PC-9 (cell line): ENCODE data around the gene MRPL57. TPM values are rescaled to one million over a fixed set of nuclear protein-coding genes. Genes with fewer than 3 reads are reported as not detected.
"Not testable (repeated sequence)": the region's sequence is repeated elsewhere in the genome, so short reads cannot be mapped to it uniquely, and the experiment has no call there.

Experiments
- BruUV-seq: library from RNA; stranded (reverse); fragments of 400-500 nt; replicated peaks from 2 replicates; lab custom pipeline; 2021; lab: Mats Ljungman, UMichigan
- CTCF ChIA-PET: fragments of 300-600 bp; sonication (Branson Sonifier 250); formaldehyde crosslinking; loops from one replicate; lab custom pipeline; 2022; ENCODE audit warnings: antibody characterized with exemption; lab: Charles Lee
- POLR2A ChIA-PET: fragments of 300-600 bp; sonication (Branson Sonifier 250); formaldehyde crosslinking; loops from one replicate; lab custom pipeline; 2022; ENCODE audit warnings: antibody characterized with exemption; ENCODE audit not compliant: unreplicated experiment; lab: Charles Lee
- DNase-seq, 2 experiments: peaks; one replicate each; pipeline versions ENCODE4 v3.0.0 to v3.0.0-alpha.2; 2015 to 2022; ENCODE audit warnings: mixed read lengths in 1 of 2
- H2AFZ ChIP-seq: fragments of 200-600 bp; sonication (generic); 2 replicates; pipeline ENCODE4 v1.8.1; 2017; ENCODE audit warnings: antibody characterized with exemption
- H3F3A ChIP-seq: fragments of 200-600 bp; sonication (generic); 2 replicates; pipeline ENCODE4 v1.8.1; 2017; ENCODE audit warnings: antibody characterized with exemption, mild to moderate bottlenecking, low read depth; ENCODE audit not compliant: insufficient read depth
- H3K27ac ChIP-seq: fragments of 200-600 bp; sonication (generic); 2 replicates; pipeline ENCODE4 v1.6.1; 2016; ENCODE audit warnings: mixed run types
- H3K27me3 ChIP-seq: fragments of 200-600 bp; sonication (generic); 2 replicates; pipeline ENCODE4 v1.6.1; 2016; ENCODE audit warnings: low read depth, mixed run types; ENCODE audit not compliant: insufficient read depth
- H3K36me3 ChIP-seq: fragments of 200-600 bp; sonication (generic); 2 replicates; pipeline ENCODE4 v1.6.1; 2016; ENCODE audit warnings: low read depth, mixed run types
- H3K4me1 ChIP-seq: fragments of 200-600 bp; sonication (generic); replicated peaks from 2 replicates; pipeline ENCODE4 v1.6.1; 2016; ENCODE audit warnings: mixed run types; ENCODE audit not compliant: insufficient read depth
- H3K4me2 ChIP-seq: fragments of 200-600 bp; sonication (generic); 2 replicates; pipeline ENCODE4 v1.6.1; 2017; ENCODE audit warnings: mixed run types
- H3K4me3 ChIP-seq: fragments of 200-600 bp; sonication (generic); 2 replicates; pipeline ENCODE4 v1.6.1; 2016; ENCODE audit warnings: mixed run types
- H3K79me2 ChIP-seq: fragments of 200-600 bp; sonication (generic); 2 replicates; pipeline ENCODE4 v1.6.1; 2017; ENCODE audit warnings: low read depth, mixed run types
- H3K9me2 ChIP-seq: fragments of 200-600 bp; sonication (generic); 2 replicates; pipeline ENCODE4 v1.8.1; 2017; ENCODE audit warnings: mild to moderate bottlenecking; ENCODE audit not compliant: insufficient read depth
- H3K9me3 ChIP-seq: fragments of 200-600 bp; sonication (generic); 2 replicates; pipeline ENCODE4 v1.8.1; 2016; ENCODE audit warnings: low read depth; ENCODE audit not compliant: insufficient read depth
- H4K20me1 ChIP-seq: fragments of 200-600 bp; sonication (generic); 2 replicates; pipeline ENCODE4 v1.8.1; 2017; ENCODE audit not compliant: insufficient read depth
- EZH2 ChIP-seq: fragments of 200-600 bp; sonication (generic); IDR thresholded peaks from 2 replicates; pipeline ENCODE4 v1.8.0; 2017; ENCODE audit warnings: antibody characterized with exemption, low read depth
- intact Hi-C: fragments of 100-400 bp; cut with micrococcal nuclease; formaldehyde crosslinking; loops from one replicate; pipeline ENCODE4 v1.10.0; 2022; ENCODE audit not compliant: unreplicated experiment
- total RNA-seq: library from RNA; stranded (reverse); gene quantifications from 2 replicates; pipeline ENCODE4 v1.2.3, GENCODE V29; 2021
- TF ChIP-seq, protein P1 (sequence below): fragments of 200-600 bp; sonication (generic); conservative IDR thresholded peaks from 2 replicates; pipeline ENCODE4 v1.6.1; 2017; ENCODE audit warnings: mixed run types, antibody characterized with exemption, mild to moderate bottlenecking, moderate library complexity

Gene MRPL57
- total RNA-seq, 1 experiment from 2014 or later, result 11.0 TPM

DNA sequence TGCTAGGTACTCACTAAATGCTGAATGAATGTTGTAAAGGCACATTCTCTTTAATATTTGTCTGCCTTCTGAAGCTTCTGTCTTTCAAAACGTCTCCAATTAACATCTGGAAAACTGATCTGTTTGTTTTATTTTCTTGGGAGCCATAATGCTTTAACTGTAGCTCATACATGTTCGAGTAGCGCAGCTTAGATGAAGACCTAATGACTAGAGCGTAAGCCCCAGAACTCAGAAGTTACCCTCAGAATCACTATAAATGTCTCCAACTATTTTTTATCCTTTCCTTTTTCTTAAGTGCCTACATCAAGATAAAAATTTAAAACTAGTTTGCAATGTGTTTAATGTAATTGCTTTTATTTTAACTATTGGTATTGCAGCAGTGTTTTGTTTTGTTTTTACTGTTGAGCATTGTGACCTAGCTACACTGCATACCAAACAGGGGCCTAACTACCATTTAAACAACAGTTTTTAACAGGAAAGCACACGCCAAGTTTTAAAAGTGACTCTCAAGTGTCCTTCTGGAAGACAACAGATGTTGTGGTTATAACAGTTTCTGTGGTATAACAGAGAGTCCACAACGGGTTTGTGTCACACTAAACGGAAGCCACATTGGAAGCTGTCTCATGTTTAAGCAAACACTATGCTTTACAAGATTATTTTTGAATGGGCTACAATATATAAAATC lies 42.0 kb downstream of the MRPL57 start:
- H3K9me3 ChIP-seq, result no peaks in the 10 kb centered on the region; the same call in none of the 2 replicates
- no peak overlapping the region for H2AFZ ChIP-seq
- H3K9me2 ChIP-seq, result no peaks in the 10 kb centered on the region
- H3K36me3 ChIP-seq, result no peaks in the 10 kb centered on the region
- no peaks in the 10 kb centered on the region for H3K79me2 ChIP-seq
- no peaks in the 10 kb centered on the region for H4K20me1 ChIP-seq
- no peak overlapping the region for H3K27ac ChIP-seq
- H3K4me3 ChIP-seq, result no peak overlapping the region
- CTCF ChIA-PET, result no interaction called here
- BruUV-seq, result no TSS peak
- peaks cover 41% of the 10 kb centered on the region for H3K27me3 ChIP-seq
- no peak for DNase-seq
- intact Hi-C loops, result no loop called here
- TF ChIP-seq, protein P1, sequence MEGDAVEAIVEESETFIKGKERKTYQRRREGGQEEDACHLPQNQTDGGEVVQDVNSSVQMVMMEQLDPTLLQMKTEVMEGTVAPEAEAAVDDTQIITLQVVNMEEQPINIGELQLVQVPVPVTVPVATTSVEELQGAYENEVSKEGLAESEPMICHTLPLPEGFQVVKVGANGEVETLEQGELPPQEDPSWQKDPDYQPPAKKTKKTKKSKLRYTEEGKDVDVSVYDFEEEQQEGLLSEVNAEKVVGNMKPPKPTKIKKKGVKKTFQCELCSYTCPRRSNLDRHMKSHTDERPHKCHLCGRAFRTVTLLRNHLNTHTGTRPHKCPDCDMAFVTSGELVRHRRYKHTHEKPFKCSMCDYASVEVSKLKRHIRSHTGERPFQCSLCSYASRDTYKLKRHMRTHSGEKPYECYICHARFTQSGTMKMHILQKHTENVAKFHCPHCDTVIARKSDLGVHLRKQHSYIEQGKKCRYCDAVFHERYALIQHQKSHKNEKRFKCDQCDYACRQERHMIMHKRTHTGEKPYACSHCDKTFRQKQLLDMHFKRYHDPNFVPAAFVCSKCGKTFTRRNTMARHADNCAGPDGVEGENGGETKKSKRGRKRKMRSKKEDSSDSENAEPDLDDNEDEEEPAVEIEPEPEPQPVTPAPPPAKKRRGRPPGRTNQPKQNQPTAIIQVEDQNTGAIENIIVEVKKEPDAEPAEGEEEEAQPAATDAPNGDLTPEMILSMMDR, result no peak
- no peak for TF ChIP-seq EZH2
- H3K4me2 ChIP-seq, result no peak overlapping the region
- no peaks in the 10 kb centered on the region for H3F3A ChIP-seq
- POLR2A ChIA-PET, result interaction anchor here (0.6 kb wide), 1 partner anchor 25 kb away, joined by 13 read pairs; no protein-coding TSS in a partner anchor
- no peaks in the 10 kb centered on the region for H3K4me1 ChIP-seq

DNA sequence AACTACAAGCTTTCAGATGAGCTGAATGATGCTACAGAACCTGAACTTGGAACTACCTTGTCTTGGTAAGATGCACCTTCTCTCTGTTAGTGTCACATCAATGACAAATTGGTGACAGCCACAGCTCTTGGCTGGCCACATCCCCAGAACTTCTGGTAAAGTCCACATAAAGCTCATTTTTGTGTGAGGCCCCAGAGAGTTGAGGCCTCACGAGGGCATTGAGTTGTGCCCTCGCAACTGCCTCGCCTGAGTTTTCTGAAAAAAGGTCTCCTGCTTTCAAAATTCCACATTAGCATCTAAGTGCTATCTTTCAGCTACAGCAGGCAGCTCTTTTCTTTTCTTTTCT lies 42.6 kb downstream of the MRPL57 start:
- ChIA-PET CTCF (no interaction called here), POLR2A (interaction anchor here (0.6 kb wide), 1 partner anchor 24 kb away, joined by 13 read pairs; no protein-coding TSS in a partner anchor)
- TF ChIP-seq, protein P1, result no peak
- TF ChIP-seq EZH2, result no peak
- BruUV-seq, result no TSS peak
- H4K20me1 ChIP-seq, result no peaks in the 10 kb centered on the region
- no peaks in the 10 kb centered on the region for H3K9me2 ChIP-seq
- no peak overlapping the region for H3K27ac ChIP-seq
- no peak overlapping the region for H3K4me3 ChIP-seq
- no peaks in the 10 kb centered on the region; the same call in 1 of the 2 replicates for H3K9me3 ChIP-seq
- intact Hi-C loops, result no loop called here
- no peak overlapping the region for H2AFZ ChIP-seq
- H3K4me1 ChIP-seq, result no peaks in the 10 kb centered on the region
- H3K27me3 ChIP-seq, result peaks cover 41% of the 10 kb centered on the region
- no peaks in the 10 kb centered on the region for H3F3A ChIP-seq
- H3K4me2 ChIP-seq, result no peak overlapping the region
- no peaks in the 10 kb centered on the region for H3K79me2 ChIP-seq
- H3K36me3 ChIP-seq, result no peaks in the 10 kb centered on the region
- DNase-seq, result no peak

DNA sequence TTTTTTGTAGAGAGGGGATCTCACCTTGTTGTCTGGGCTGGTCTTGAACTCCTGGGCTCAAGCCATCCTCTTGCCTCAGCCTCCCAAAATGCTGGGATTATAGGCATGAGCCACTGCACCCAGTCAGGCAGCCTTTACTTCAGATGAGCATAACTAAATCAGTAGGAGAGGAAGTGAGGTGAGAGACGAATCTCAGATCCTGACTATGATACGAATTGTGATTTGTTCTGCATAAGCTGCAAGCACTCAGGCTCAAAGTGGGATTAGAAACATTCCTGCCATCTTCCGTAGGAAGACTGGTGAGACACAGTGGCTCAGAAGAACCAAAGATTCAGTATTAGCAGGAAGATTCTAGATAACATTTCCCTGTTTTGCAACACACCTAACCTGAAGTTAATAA lies 43.3 kb downstream of the MRPL57 start:
- H3K9me2 ChIP-seq, intact Hi-C loops, H3K27ac ChIP-seq, H3K79me2 ChIP-seq, BruUV-seq, H3K4me1 ChIP-seq, H4K20me1 ChIP-seq, H3F3A ChIP-seq, H3K4me3 ChIP-seq, H2AFZ ChIP-seq, CTCF ChIA-PET, H3K36me3 ChIP-seq, POLR2A ChIA-PET, DNase-seq, H3K4me2 ChIP-seq, H3K9me3 ChIP-seq: not testable (repeated sequence)
- H3K27me3 ChIP-seq, result peaks cover 43% of the 10 kb centered on the region

DNA sequence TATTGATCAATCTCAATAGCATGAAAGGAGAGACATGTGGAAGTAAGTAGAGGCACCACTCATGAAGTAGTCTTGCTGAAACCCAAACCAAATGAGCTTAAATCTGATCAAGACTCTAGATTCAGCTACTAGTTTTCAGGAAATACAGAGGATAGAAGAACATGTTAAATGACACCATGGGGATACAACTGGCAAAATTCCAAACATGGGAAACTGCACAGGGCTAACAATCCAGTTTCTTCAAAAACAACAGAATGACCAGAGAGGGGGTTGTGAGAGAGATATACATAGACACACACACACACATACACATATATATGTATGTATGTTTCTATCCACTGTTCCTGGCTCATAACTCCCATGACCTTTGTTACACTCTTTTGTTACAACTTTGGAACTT lies 44.8 kb downstream of the MRPL57 start:
- Histone ChIP-seq H3K27ac (no peak overlapping the region), H3K27me3 (peaks cover 50% of the 10 kb centered on the region), H3K4me1 (no peaks in the 10 kb centered on the region), H2AFZ (no peak overlapping the region), H3K36me3 (no peaks in the 10 kb centered on the region), H3K4me2 (no peak overlapping the region), H3K79me2 (no peaks in the 10 kb centered on the region), H3K9me3 (no peaks in the 10 kb centered on the region; the same call in 1 of the 2 replicates), H3K9me2 (no peaks in the 10 kb centered on the region), H3K4me3 (no peak overlapping the region), H3F3A (no peaks in the 10 kb centered on the region), H4K20me1 (no peaks in the 10 kb centered on the region)
- ChIA-PET CTCF (no interaction called here), POLR2A (no interaction called here)
- TF ChIP-seq, protein P1, result no peak
- no peak for TF ChIP-seq EZH2
- no TSS peak for BruUV-seq
- no peak for DNase-seq
- intact Hi-C loops, result no loop called here
